Panc1 (cell line): ENCODE data around the gene GSKIP. TPM values are rescaled to one million over a fixed set of nuclear protein-coding genes. Genes with fewer than 3 reads are reported as not detected.
A peak's percentile ranks its signal among the peaks of the same experiment; 100 is the strongest.

Experiments
- ATAC-seq: fragments of 200-7000 bp; cut with Tn5 transposase; 2 replicates; pipeline ENCODE4 v1.9.1; 2020; ENCODE audit warnings: mild to moderate bottlenecking, moderate library complexity
- BruUV-seq: library from RNA; stranded (reverse); fragments of 400-500 nt; replicated peaks from 2 replicates; lab custom pipeline; 2021; lab: Mats Ljungman, UMichigan
- CTCF ChIA-PET: fragments of 300-600 bp; sonication (Branson Sonifier 250); formaldehyde crosslinking; loops from one replicate; lab custom pipeline; 2022; ENCODE audit warnings: antibody characterized with exemption; lab: Charles Lee
- POLR2A ChIA-PET: fragments of 300-600 bp; sonication (Branson Sonifier 250); formaldehyde crosslinking; loops from one replicate; lab custom pipeline; 2022; ENCODE audit warnings: antibody characterized with exemption; lab: Charles Lee
- DNase-seq: peaks from one replicate; pipeline ENCODE4 v3.0.0-alpha.2; 2010; ENCODE audit warnings: low read depth, low spot score
- H3K27ac ChIP-seq: 2 replicates; pipeline ENCODE4 v1.5.1; 2011; ENCODE audit warnings: mild to moderate bottlenecking, low read length, inconsistent platforms
- H3K27me3 ChIP-seq: fragments of 200-500 bp; sonication (Bioruptor generic); 2 replicates; pipeline ENCODE4 v1.6.0; 2014; ENCODE audit warnings: low read length, inconsistent platforms; ENCODE audit not compliant: control insufficient read depth, insufficient read depth
- H3K36me3 ChIP-seq: fragments of 200-500 bp; sonication (Bioruptor generic); 2 replicates; pipeline ENCODE4 v1.5.1; 2014; ENCODE audit warnings: inconsistent platforms, mild to moderate bottlenecking, low read length, moderate library complexity; ENCODE audit not compliant: control insufficient read depth, insufficient read depth
- H3K4me1 ChIP-seq: 2 replicates; pipeline ENCODE4 v1.5.1; 2011; ENCODE audit warnings: inconsistent platforms, mild to moderate bottlenecking, low read length, moderate library complexity; ENCODE audit not compliant: control insufficient read depth, insufficient read depth
- H3K4me3 ChIP-seq, 2 experiments: 2 replicates each; pipeline ENCODE4 v1.5.1; 2011 to 2012; ENCODE audit warnings: low read depth in 2 of 2, low read length in 2 of 2, mild to moderate bottlenecking in 2 of 2, inconsistent platforms in 1 of 2, moderate library complexity in 1 of 2
- H3K9me3 ChIP-seq: fragments of 200-500 bp; sonication (Bioruptor generic); 2 replicates; pipeline ENCODE4 v1.5.1; 2014; ENCODE audit warnings: low read depth, mild to moderate bottlenecking, inconsistent platforms, low read length, moderate library complexity; ENCODE audit not compliant: control insufficient read depth, insufficient read depth
- CTCF ChIP-seq: fragments of 450-650 bp; IDR thresholded peaks from 2 replicates; pipeline ENCODE4 v1.5.1; 2017; ENCODE audit warnings: mild to moderate bottlenecking
- POLR2AphosphoS5 ChIP-seq: IDR thresholded peaks from 2 replicates; pipeline ENCODE4 v1.6.1; 2012; ENCODE audit warnings: mild to moderate bottlenecking, low read depth, low read length, moderate library complexity
- REST ChIP-seq, 2 experiments: IDR thresholded peaks; 2 replicates each; pipeline ENCODE4 v1.6.1; 2011 to 2012; ENCODE audit warnings: low read depth in 2 of 2, control low read depth in 1 of 2, low read length in 1 of 2, mild to moderate bottlenecking in 1 of 2, moderate library complexity in 1 of 2; ENCODE audit not compliant: insufficient read depth in 1 of 2
- SIN3A ChIP-seq: IDR thresholded peaks from 2 replicates; pipeline ENCODE4 v1.6.1; 2012; ENCODE audit warnings: low read depth, mild to moderate bottlenecking, low read length, moderate library complexity, borderline replicate concordance; ENCODE audit not compliant: insufficient read depth
- TCF7L2 ChIP-seq: IDR thresholded peaks from 2 replicates; pipeline ENCODE4 v1.6.1; 2011; ENCODE audit warnings: mild to moderate bottlenecking, low read depth, low read length, inconsistent platforms
- in situ Hi-C: cut with HindIII; loops from 2 replicates; pipeline ENCODE4 v1.10.0; 2016; ENCODE audit warnings: low sequenced_read_pairs, low pct_unique_long_range_greater_than_20kb
- intact Hi-C: fragments of 100-400 bp; cut with micrococcal nuclease; formaldehyde crosslinking; loops from one replicate; pipeline ENCODE4 v1.10.0; 2022; ENCODE audit not compliant: unreplicated experiment
- total RNA-seq: library from RNA; stranded (reverse); gene quantifications from one replicate; pipeline ENCODE4 v1.2.1, GENCODE V29; 2021; ENCODE audit not compliant: unreplicated experiment

Gene GSKIP
- total RNA-seq, 1 experiment from 2014 or later, result 11.1 TPM

GRCh38 chr14:96410119-96410518 is 46.8 kb downstream of the GSKIP start:
- CTCF ChIA-PET, result no interaction called here
- no peak overlapping the region for H3K27ac ChIP-seq
- DNase-seq, result no peak
- POLR2A ChIA-PET, result no interaction called here
- TF ChIP-seq SIN3A (no peak), REST (IDR thresholded peaks at IDR 0.05; ENCODE audit: insufficient read depth in 1 of 2, low read depth in 2 of 2, low read length in 1 of 2) (no peak), TCF7L2 (no peak), POLR2AphosphoS5 (no peak), CTCF (no peak)
- H3K4me1 ChIP-seq, result no peaks in the 10 kb centered on the region
- no TSS peak for BruUV-seq
- H3K9me3 ChIP-seq, result no peaks in the 10 kb centered on the region
- no peaks in the 10 kb centered on the region for H3K27me3 ChIP-seq
- H3K4me3 ChIP-seq, result no peak overlapping the region
- ATAC-seq, result peak; percentile 51; the same call in 1 of the 2 replicates
- H3K36me3 ChIP-seq, result no peaks in the 10 kb centered on the region
- intact Hi-C loops, result no loop called here
- in situ Hi-C loops, result no loop called here

- ATAC-seq, result no peak
- in situ Hi-C loops, result no loop called here
- TF ChIP-seq TCF7L2, result no peak
- no peak for TF ChIP-seq POLR2AphosphoS5
- no peak for TF ChIP-seq SIN3A
- no peak for TF ChIP-seq CTCF
- TF ChIP-seq REST (IDR thresholded peaks at IDR 0.05; ENCODE audit: insufficient read depth in 1 of 2, low read depth in 2 of 2, low read length in 1 of 2), result no peak
- H3K4me3 ChIP-seq, result no peak overlapping the region
- POLR2A ChIA-PET, result no interaction called here
- H3K4me1 ChIP-seq, result no peaks in the 10 kb centered on the region
- no peaks in the 10 kb centered on the region for H3K27me3 ChIP-seq
- intact Hi-C loops, result no loop called here
- no peak for DNase-seq
- H3K27ac ChIP-seq, result no peak overlapping the region
- CTCF ChIA-PET, result no interaction called here
- H3K36me3 ChIP-seq, result no peaks in the 10 kb centered on the region
- BruUV-seq, result no TSS peak
- H3K9me3 ChIP-seq, result no peaks in the 10 kb centered on the region
Observed at GRCh38 chr14:96413526-96413925, 50.2 kb downstream of the GSKIP start.
